ENCODE results near the gene CERS5. TPM values are rescaled to one million over a fixed set of nuclear protein-coding genes. Genes with fewer than 3 reads are reported as not detected.

CERS5 gene
- polyA plus RNA-seq, 3 donors = 71.0 to 83.0 (median 80.7) TPM

DNA sequence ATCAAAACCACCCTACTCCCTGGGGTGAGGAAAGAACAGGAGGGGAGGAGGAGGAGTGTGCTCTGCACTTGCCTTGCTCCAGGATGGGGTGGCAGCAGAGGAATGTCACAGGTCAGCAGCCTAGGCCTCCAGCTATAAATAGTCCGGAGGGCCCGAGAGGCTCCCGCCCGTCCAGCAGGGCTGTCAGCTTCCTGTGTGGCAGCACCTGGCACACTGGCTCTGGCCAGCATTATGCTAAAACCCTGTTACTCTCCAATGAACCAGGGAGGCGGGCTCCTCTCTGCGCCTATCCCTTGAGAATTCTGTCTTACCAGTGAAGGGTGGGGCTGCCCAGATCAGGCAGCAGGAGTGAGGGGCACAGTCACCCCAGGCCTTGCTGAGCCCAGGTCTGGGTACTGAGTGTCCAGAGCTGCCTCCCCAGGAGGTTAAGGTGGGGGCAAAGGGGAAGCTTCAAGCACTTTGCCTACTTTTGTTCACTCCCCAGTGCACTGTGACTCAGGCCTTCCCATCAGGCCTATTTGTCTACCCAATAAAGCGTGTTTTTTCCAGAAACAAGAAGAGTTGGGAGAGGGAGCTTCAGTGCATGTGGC, 56.3 kb downstream of the CERS5 start:
- peak in 8 of 11 donors; percentile 43 to 81 (median 70) for DNase-seq (ENCODE audit: extremely low read depth in 1 of 11, low read depth in 9 of 11, low spot score in 4 of 11)

DNA sequence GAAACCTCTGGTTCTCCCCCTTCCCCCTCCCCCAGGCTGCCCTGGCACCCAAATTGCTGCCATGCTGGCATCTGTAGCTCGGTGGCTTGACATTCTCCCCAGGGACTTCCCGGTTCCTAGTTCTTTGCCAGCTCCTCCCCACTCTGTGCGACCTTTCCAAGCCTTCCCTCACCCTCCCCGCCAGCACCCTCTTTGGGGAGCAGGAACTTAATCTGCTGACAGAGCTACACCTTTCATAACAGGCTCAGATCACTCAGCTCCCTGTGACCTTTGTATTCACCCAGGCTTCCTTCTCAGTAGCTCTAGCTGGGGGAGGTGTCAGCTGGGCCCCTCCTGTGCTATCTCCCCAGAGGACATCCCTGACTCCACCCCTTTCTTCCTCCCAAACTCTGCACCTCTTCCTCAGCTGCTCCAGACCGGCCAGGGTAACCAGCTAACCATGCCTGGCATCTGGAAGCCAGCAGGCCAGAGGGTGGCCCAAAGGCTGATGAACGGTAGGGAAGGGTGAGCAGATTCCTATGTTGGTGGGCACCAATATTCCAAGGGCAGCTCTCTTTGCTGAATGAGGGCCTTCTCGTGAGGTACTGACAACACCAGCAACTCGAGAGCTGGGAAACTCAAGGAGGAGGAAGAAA, 56.9 kb downstream of the CERS5 start:
- DNase-seq (ENCODE audit: extremely low read depth in 1 of 11, low read depth in 9 of 11, low spot score in 4 of 11) = no peak

DNA sequence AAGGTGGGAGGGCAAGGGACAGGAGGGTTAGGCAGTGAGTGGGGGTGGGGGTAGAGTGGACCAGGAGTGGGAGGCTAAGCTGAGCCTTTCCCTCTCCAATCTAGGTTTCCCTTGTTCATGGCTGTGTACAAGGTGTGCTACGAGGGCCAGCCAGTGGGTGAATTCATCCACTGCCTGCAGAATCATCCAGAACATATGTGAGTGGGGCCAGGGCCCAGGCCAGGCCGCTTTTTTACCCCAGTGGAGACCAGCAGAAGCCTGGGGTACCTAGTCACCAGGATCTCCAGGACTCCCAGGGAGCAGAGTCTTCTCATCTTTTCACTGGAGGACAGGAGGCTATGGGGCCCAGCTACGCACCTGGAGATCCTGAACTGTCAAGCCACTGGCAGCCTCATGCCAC, 57.9 kb downstream of the CERS5 start:
- DNase-seq (ENCODE audit: extremely low read depth in 1 of 11, low read depth in 9 of 11, low spot score in 4 of 11) = no peak

DNA sequence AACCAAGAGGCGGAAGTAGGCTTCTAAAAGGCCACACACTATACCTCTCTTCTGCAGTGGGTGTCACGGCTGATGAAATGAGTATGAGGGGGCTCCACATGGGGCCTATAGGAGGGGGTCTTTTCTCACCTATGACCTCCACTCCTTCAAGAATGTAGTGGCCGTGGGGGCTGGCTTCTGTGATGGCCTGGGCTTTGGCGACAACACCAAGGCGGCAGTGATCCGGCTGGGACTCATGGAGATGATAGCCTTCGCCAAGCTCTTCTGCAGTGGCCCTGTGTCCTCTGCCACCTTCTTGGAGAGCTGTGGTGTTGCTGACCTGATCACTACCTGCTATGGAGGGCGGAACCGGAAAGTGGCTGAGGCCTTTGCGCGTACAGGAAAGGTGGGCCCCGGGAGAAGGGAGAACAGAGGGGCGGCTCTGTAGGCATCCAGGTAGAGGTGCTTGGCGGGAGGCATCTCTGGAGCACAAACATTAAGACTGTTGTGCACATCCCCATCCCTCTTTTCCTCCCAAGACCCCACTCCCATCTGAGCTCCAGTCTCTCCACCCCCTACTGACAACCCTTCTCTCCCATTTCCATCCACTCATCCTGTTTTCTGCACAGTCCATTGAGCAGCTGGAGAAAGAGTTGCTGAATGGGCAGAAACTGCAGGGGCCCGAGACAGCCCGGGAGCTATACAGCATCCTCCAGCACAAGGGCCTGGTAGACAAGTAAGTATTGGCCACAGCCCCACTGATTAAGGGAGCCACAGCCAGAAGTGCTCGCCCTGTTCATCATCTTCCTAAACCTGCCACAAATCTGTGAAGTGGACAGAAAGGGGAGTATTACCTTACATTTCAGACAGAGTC, 59.5 kb downstream of the CERS5 start:
- no peak for DNase-seq (ENCODE audit: extremely low read depth in 1 of 11, low read depth in 9 of 11, low spot score in 4 of 11)

DNA sequence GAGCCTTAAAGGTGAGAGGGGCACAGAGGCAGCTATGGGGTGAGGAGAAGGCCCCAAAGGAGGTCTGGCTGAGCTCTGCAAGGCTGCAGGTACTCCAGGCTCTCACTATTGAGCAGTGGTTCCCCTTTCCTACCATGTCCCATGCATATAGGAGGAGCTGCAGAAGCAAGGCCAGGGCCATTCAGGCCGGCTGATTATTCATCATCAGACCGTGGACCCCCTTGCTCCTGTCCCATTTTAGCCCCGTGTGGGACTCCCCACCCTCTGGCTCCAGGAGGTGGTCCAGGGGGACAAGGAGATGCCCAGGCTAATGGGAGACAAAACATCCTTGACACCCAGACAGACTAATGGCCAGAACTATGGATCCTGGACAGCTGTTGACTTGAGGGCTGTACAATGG, 60.3 kb downstream of the CERS5 start:
- no peak for DNase-seq (ENCODE audit: extremely low read depth in 1 of 11, low read depth in 9 of 11, low spot score in 4 of 11)

DNA sequence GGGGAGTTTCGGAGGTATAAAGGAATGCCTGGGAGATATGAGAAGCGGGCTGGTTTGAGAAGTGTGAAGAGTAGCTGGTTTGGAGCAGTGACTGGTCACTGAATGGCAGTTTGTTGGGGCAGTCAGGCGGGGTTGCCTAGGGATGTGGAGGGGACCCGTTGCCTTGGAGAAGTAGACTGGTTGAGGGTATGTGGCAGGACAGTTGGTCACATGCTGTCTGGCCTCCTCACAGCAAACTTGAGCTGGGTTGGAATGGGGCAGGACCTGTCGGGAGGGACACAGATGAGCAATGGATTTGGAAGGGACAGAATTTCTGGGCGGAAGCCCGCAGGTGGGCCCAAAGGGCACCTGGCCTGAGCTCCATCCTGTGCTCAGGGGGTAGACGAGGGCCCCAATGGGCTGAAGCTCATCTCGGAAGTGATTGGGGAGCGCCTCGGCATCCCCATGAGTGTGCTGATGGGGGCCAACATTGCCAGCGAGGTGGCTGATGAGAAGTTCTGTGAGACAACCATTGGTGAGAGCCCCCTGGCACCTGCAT, 61.2 kb downstream of the CERS5 start:
- DNase-seq (ENCODE audit: extremely low read depth in 1 of 11, low read depth in 9 of 11, low spot score in 4 of 11) = no peak

DNA sequence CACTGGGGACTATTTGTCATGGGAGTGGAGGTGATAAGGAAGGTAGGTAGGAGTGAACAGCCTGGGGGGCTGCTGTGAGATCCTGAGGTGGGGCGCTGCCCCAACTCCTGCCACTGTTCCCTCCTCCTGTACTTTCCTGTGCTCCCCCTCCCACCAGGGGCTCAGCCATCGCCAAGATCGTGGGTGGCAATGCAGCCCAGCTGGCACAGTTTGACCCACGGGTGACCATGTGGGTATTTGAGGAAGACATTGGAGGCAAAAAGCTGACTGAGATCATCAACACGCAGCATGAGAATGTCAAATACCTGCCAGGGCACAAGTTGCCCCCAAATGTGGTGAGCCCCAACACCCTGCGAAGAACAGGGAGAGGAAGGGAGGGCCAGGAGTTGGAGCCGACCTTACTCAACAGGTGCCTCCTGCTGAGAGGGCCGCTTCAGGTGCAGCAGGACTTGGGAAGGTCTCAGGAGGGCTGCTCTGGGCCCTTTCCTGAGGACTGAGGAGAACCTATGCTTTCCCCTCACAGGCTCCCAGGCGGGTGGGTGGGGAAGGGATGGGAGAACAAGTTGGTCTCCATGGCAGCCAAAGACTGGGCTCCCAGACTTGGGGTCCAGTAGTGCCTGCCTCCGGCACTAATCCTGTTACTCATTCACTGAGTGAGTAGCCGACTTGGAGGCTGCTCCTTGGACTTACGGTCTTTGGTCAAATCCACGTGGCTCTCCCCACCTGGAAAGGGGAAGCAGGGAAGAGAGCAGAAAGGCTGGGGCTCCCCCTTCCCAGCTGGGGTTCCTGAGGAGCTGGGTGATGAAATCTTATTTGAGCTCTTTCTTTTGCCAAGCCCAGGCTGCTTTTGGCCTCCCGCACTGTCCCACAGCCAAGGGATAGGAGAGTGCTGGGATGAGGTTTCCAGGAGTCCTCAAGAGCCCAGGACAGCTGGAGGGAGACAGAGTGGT, 62.5 kb downstream of the CERS5 start:
- DNase-seq (ENCODE audit: extremely low read depth in 1 of 11, low read depth in 9 of 11, low spot score in 4 of 11) = peak in 1 of 11 donors; percentile 58

DNA sequence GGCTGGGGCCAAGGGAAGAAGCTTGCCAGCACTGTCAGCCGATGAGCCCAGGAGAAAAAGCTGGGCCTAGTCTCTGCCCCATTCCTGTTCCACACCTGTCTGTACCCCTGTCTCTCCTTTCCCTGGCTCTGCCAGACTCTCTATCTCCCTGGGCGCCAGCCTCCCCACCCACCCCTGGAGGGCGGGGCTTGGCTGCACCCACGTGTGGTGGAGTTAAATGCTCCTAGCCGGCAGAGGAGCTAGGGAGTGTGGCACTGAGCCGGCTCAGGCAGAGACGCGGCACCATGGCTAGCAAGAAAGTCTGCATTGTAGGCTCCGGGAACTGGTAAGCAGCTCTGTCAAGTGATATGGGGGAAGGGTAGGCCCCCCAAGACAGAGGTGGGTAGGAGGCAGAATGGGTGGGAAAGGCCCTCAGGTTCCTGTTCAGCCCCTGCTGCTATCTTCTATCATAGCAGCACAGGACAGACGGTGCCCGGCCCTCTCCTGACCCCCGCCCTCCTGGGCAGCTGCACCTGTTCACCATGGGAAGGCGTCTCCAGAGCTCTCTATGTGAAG, 63.3 kb downstream of the CERS5 start, which contains the start of gene GPD1:
TSS of gene GPD1 (plus strand) at position 242 of the 555 bp plus-strand sequence. CDS start at position 285, 43 bp downstream.
- DNase-seq (ENCODE audit: extremely low read depth in 1 of 11, low read depth in 9 of 11, low spot score in 4 of 11) = peak in 2 of 11 donors; percentile 39 to 75

DNA sequence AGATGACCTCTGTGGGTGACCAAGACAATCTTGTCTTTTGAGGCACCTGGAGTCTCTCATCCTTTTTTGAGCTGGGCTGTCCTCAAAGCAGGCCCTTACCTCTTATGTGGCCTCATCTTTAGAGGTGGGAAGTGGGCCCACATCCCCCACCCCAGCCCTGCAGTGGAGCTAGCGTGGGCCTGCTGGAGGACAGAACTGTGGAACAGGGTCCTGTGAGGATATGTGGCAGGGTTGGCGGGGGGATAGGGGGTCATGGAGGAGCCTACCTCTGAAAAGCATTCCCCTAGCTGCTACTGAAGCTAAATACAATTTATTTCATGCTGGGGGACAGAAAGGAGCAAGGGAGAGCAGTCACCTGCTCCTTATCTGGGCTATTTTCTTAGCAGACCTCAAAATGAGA, 63.8 kb downstream of the CERS5 start:
- DNase-seq (ENCODE audit: extremely low read depth in 1 of 11, low read depth in 9 of 11, low spot score in 4 of 11) = no peak

DNA sequence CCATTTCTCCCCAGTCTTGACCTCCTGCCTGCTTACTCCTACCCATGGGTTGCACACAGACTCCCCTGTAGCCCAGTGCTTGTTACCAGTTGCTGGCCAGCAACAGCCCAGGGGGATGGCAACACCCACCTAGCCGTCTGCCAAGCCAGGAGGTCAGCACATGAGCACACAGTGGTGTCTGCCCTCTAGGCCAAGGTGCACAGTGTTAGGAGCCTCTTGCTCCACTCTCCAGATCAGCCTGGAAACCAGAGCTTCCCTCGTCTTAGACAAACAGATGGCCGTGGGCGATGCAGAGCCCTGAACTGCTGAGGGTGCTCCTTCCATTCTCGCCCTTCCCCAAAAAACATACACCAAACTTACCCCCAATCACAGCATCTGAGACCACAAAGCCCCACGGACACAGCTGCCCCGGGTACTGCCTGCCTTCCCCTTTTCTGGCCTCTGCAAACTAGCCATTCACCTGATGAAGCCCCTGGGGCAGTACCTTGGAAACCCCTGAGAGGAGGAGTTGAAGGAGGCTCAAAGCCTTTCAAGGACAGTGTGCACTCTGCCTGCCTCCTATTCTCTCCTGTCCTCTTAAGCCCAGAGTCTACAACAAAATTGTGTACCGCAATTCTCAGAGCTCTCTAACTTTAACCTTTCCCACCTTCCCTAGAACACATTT, 64.4 kb downstream of the CERS5 start:
- no peak for DNase-seq (ENCODE audit: extremely low read depth in 1 of 11, low read depth in 9 of 11, low spot score in 4 of 11)

DNA sequence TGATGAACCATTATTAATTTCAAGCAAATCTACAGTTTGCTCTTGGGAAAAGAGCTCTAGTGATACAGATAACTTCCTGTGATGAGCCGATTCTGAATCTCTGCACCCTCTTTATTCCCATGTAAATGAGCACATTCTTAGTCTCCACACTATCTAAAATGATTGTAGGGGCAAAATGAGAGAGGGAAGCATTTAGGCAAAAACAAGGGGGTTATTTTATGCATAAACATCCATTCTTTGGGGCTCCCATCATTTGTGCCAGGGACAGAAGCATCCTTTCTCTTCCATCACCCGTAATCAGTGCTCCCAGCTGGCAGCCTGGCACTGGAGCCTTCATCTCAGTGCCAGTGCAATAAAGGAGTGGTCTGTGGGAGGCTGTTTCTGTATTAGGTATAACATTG, 65.0 kb downstream of the CERS5 start:
- no peak for DNase-seq (ENCODE audit: extremely low read depth in 1 of 11, low read depth in 9 of 11, low spot score in 4 of 11)

DNA sequence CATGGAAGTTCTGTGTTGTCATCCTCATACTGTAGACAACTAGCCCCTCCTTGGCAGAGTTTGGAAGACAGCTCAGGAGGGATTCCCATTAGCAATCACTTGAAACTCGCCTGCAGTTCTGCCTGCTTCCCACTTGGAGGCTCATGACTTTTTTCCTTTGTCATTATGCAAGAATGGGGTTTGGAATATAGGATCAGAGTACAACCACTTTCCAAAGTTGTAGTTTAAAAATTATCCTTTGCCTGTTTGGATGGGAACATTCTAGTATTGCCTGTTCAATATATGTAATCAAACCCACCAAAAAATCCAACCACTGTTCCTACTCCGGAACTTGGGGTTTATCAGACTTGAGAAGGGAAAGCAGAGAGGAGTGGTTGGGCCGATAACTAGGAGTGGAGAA, 65.5 kb downstream of the CERS5 start:
- no peak for DNase-seq (ENCODE audit: extremely low read depth in 1 of 11, low read depth in 9 of 11, low spot score in 4 of 11)

DNA sequence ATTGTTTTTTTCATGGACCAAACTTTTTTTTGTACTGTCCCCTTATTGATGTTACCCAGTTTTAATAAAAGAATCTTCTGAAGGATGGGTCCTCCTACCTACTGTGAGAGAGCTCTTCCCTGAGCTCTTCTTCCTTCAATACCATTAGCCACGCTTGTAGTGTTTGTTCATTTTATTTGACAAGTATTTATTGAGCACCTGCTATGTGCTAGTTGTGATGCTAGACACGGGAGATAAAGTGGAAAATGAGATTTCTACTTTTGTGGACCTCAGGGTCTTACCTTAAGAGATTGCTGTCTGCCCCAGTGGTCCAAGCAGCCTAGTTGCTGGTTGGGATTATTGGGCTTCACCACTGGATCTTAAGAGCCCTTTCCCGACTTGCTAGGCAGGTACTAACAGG, 66.6 kb downstream of the CERS5 start:
- no peak for DNase-seq (ENCODE audit: extremely low read depth in 1 of 11, low read depth in 9 of 11, low spot score in 4 of 11)

DNA sequence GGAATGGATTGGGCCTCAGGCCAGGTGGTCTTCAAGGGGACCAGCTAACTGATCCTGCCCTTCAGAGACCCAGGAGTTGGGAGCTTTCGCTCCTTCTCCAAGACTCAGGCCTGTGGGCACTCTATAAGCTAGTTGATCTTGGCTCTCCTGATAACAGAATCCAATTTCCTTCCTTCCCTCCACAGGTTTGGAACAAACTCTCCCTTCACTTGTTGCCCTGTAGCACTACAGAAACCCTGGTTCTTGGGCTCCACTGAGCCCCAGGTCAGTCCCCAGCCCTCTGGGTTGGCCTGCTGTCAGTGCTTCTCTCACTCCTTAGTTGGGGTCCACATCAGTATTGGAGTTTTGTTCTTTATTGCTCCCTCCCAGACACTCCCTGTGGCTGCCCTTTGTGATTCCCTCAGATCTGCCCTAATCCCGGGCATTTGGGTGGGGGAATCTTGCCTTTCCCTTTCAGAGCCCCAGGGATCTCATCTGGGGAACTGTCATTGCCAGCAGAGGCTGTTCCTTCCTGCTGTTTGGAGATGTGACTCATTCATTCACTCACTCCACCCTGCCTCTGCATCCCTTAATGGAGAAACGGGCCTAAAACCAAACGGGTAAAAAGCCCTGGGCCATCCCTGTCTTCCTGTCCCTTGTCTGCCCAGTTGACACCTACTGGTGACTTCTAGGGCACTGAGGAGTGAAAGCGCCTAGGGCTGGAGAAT, 67.7 kb downstream of the CERS5 start:
- DNase-seq (ENCODE audit: extremely low read depth in 1 of 11, low read depth in 9 of 11, low spot score in 4 of 11) = no peak

DNA sequence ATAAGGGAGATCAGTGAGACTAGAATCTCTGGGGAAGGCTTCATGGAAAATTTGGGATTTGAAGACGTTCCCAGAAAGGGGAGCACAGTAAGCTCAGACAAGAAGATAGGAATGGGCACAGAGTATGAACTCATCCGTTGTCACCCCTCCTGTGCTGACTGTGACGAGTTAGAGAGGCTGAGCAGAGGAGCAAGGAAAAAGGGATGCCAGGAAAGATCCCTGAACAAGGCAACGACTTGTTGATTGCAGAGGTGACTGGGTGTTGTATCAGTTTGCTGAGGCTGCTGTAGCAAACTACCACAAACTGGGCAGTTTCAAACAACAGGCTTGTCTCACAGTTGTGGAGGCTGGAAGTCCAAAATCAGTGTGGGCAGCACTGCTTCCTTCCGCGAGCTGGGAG, 69.2 kb downstream of the CERS5 start:
- DNase-seq (ENCODE audit: extremely low read depth in 1 of 11, low read depth in 9 of 11, low spot score in 4 of 11) = no peak

DNA sequence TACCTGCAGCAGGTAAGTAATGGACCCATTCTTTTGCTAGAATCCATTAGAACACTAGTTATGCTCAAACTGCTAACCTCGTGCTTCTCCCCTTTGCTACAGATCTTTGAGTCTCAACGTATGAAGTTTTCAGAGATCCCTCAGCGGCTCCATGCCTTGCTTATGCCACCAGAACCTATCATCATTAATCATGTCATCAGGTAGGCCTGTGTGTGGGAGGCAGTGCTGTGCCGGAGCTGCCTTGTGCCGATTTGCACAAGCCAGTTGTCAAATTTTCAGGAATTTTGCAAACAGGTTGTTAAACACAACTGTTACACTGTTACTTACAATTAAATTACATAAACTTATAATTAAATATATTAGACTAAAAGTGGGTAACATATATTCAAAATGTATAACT, 76.8 kb downstream of the CERS5 start:
- DNase-seq (ENCODE audit: extremely low read depth in 1 of 11, low read depth in 9 of 11, low spot score in 4 of 11) = no peak

DNA sequence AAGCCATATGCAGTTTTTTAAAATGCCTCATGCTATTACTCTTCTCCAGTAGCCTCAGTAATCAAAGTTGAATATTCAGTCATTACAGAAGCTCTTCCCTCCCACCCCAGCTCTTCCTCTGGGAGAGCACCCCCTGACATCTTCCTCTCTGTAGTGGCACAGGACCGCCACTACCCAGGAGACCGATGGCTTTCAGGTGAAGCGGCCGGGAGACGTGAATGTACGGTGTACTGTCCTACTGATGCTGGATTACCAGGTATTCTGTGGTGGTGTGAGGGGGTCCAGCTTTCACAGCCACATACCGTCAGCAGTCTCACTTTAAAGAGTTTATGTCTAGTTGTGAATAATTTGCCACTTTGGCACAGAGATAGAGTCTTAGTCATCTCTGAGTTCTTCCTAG, 77.4 kb downstream of the CERS5 start:
- no peak for DNase-seq (ENCODE audit: extremely low read depth in 1 of 11, low read depth in 9 of 11, low spot score in 4 of 11)
